Osteocyte (in vitro differentiated cells): Measurements from ENCODE around the gene RTP4. TPM values are rescaled to one million over a fixed set of nuclear protein-coding genes. Genes with fewer than 3 reads are reported as not detected.

Experiments
- DNase-seq: peaks from one replicate; pipeline ENCODE4 v3.0.0; 2021; ENCODE audit warnings: mixed read lengths; ENCODE audit not compliant: unreplicated experiment; ENCODE audit errors: extremely low spot score
- H3K27ac Mint-ChIP-seq: one replicate; pipeline ENCODE4 v1.8.0; 2021; ENCODE audit warnings: mild to moderate bottlenecking, mixed read lengths; ENCODE audit not compliant: unreplicated experiment
- H3K27me3 Mint-ChIP-seq: one replicate; pipeline ENCODE4 v1.8.0; 2021; ENCODE audit warnings: mixed read lengths; ENCODE audit not compliant: unreplicated experiment
- H3K36me3 Mint-ChIP-seq: one replicate; pipeline ENCODE4 v1.8.0; 2021; ENCODE audit warnings: mixed read lengths; ENCODE audit not compliant: unreplicated experiment
- H3K4me1 Mint-ChIP-seq: one replicate; pipeline ENCODE4 v1.8.0; 2021; ENCODE audit warnings: mixed read lengths; ENCODE audit not compliant: unreplicated experiment
- H3K4me3 Mint-ChIP-seq: one replicate; pipeline ENCODE4 v1.8.0; 2021; ENCODE audit warnings: mild to moderate bottlenecking, moderate library complexity, mixed read lengths; ENCODE audit not compliant: unreplicated experiment
- H3K9me3 Mint-ChIP-seq: one replicate; pipeline ENCODE4 v1.8.0; 2021; ENCODE audit warnings: mixed read lengths; ENCODE audit not compliant: unreplicated experiment
- CTCF ChIP-seq: fragments of 200-600 bp; sonication (generic); IDR thresholded peaks from 2 replicates; pipeline ENCODE4 v1.5.0; 2021; ENCODE audit warnings: antibody characterized with exemption, mild to moderate bottlenecking, moderate library complexity
- long read RNA-seq: library from polyadenylated mRNA; unstranded; transcript quantifications from one replicate; pipeline ENCODE4 v2.0.0, GENCODE V29; 2021
- total RNA-seq: library from RNA; stranded (reverse); gene quantifications from 2 replicates; pipeline ENCODE4 v1.2.1, GENCODE V29; 2021

RTP4 gene
- 0.21 TPM in 1 of 2 replicates, not detected in the other for total RNA-seq
- long read RNA-seq = 0 reads

- Mint-ChIP-seq H3K4me1 (peaks cover 6% of the 10 kb centered on the region), H3K9me3 (no peaks in the 10 kb centered on the region), H3K27ac (peak within 1 kb of the TSS; percentile 86), H3K4me3 (peak within 1 kb of the TSS; percentile 8), H3K27me3 (peaks cover 14% of the 10 kb centered on the region), H3K36me3 (no peaks in the 10 kb centered on the region)
- TF ChIP-seq CTCF = no peak
- DNase-seq = no peak
These were observed at the start of gene RTP4 for GRCh38 chr3:187368251-187369088. RTP4 (plus strand) TSS chr3:187368385; CDS start chr3:187368442, 57 bp downstream.

- Mint-ChIP-seq H3K4me1 (peaks cover 14% of the 10 kb centered on the region), H3K27me3 (peaks cover 35% of the 10 kb centered on the region), H3K27ac (peak overlapping the region; percentile 12), H3K9me3 (no peaks in the 10 kb centered on the region), H3K36me3 (no peaks in the 10 kb centered on the region), H3K4me3 (peak overlapping the region; percentile 73)
- DNase-seq = no peak
- TF ChIP-seq CTCF = peak; percentile 97
These were observed 49.2 kb upstream of the RTP4 start for GRCh38 chr3:187318819-187319616.

- TF ChIP-seq CTCF = peak; percentile 87
- Mint-ChIP-seq H3K27ac (no peak overlapping the region), H3K9me3 (no peaks in the 10 kb centered on the region), H3K36me3 (no peaks in the 10 kb centered on the region), H3K27me3 (peaks cover 29% of the 10 kb centered on the region), H3K4me1 (peaks cover 14% of the 10 kb centered on the region), H3K4me3 (no peak overlapping the region)
- peak; percentile 88 for DNase-seq
These were observed 48.4 kb upstream of the RTP4 start for GRCh38 chr3:187319699-187320302.

- H3K4me3 Mint-ChIP-seq = no peak overlapping the region
- H3K9me3 Mint-ChIP-seq = no peaks in the 10 kb centered on the region
- peaks cover 14% of the 10 kb centered on the region for H3K4me1 Mint-ChIP-seq
- no peaks in the 10 kb centered on the region for H3K36me3 Mint-ChIP-seq
- no peak for DNase-seq
- no peak for TF ChIP-seq CTCF
- no peak overlapping the region for H3K27ac Mint-ChIP-seq
- H3K27me3 Mint-ChIP-seq = peaks cover 15% of the 10 kb centered on the region
These were observed 46.4 kb upstream of the RTP4 start for GRCh38 chr3:187321766-187322165.
